ENCODE data around the gene FGFR2.

The FGFR2 gene

GRCh38 chr10:121598263-121599249, at the start of gene FGFR2:
TSS of gene FGFR2 (minus strand) at chr10:121598444. CDS start at chr10:121593817, 4,627 bp downstream.
- no peak for DNase-seq (ENCODE audit: low read depth, low spot score)

DNA sequence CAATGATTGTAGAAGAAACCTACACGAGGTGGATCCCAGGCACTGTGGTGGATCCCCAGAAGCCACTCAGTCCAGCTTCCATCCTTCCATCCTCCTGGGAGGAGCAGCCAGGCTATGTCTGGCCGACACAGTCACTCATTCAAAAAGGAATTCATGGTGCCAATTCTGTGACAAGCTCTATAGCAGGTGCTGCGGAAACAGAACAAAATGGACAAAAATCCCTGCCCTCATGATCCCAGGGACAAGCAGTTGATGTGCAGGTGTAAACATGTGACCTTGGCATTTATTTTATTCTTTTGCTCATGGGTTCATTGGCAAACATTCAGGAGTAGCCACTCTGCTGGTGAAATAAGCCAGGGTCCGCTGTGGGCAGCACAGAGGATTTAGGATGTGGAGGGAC, 49.2 kb upstream of the FGFR2 start:
- no peak for DNase-seq (ENCODE audit: low read depth, low spot score)

GRCh38 chr10:121645696-121646095, 47.5 kb upstream of the FGFR2 start:
- DNase-seq (ENCODE audit: low read depth, low spot score) = no peak

GRCh38 chr10:121644501-121644900, 46.3 kb upstream of the FGFR2 start:
- DNase-seq (ENCODE audit: low read depth, low spot score) = no peak

DNA sequence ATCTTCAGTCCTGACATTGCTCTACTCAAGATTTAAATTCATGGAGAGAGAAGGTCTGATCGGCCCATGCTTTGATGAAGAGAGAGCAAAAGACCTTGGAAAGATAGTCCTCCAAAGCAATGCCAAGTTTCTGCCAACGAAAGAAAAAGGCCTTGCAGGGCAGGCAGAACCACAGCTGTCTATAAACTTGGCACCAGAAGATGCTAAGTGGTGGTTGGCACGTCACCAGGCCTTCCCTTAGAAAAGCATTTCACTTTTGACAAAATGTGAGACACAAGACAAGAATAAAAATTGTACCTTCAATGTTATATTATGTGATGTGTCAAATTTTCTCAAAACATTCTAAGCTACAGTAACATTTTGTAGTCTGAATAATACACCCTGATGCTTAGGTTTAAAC, 42.0 kb upstream of the FGFR2 start:
- DNase-seq (ENCODE audit: low read depth, low spot score) = no peak

DNA sequence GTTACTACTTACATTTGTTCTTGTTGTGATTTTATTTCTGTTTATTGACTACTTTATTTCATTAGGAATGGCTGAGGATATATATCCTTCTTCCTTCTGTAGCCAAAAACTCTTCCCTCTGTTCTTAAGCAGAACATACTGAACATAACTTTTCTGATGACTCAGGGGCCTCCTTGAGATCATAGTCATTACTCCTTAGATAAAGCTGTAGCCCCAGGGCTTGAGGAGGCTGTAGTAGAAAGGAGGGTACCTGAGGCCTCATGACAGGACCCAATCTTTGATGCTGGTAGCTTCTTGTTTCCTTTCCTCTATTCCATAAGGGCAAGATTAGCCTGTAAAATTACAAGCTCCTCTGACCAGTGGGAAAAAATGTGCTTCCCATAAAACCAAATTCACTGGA, 41.2 kb upstream of the FGFR2 start:
- DNase-seq (ENCODE audit: low read depth, low spot score) = no peak

DNA sequence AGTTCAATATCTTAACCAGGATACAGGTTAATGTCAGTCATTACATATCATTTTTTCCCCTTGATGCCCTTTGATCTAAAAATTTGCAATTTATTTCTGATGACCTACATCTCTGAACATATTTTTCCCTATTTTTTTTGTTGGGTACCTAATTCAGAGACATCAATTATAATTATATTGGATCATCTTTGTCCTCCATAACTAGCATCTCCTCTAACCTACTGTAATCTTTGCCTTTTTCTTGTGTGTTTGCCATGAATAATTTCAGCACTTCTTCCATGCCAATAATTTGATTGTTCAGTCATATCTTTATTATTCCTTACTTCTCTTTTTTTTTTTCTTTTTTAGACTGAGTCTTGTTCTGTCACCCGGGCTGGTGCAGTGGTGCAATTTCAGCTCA, 39.2 kb upstream of the FGFR2 start:
- no peak for DNase-seq (ENCODE audit: low read depth, low spot score)

GRCh38 chr10:121633056-121633455, 34.8 kb upstream of the FGFR2 start:
- DNase-seq (ENCODE audit: low read depth, low spot score) = no peak

DNA sequence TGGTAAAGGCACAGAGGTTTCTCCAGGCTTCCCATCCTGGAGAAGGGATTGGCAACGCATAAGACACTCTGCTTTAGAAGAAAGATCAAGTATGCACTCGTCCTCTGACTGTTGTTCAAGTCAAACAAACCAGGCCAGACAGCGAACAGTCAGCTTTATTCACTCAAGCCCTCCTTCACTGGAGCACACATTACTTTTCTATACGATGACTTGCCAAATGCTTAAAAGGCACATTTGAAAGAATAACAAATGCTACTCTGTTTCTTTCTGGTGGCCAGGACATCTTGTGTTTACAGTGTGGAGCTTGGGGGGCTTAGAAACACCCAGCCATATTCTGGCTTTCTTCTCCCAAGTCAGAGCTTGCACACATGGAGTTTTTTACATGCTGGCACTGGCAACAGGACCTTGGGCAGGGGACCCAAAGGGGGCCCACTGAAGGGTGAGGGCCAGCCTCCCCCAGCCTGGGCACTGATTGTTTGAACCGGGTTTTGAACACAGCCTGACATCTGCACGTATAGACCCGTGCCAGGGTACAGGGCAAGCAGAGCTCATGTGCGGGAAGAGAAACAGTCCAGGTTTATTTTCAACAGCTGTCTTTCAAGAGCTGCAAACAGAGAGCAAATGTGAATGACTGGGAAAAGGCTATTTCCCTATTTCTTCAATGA, 33.3 kb upstream of the FGFR2 start:
- DNase-seq (ENCODE audit: low read depth, low spot score) = no peak

DNA sequence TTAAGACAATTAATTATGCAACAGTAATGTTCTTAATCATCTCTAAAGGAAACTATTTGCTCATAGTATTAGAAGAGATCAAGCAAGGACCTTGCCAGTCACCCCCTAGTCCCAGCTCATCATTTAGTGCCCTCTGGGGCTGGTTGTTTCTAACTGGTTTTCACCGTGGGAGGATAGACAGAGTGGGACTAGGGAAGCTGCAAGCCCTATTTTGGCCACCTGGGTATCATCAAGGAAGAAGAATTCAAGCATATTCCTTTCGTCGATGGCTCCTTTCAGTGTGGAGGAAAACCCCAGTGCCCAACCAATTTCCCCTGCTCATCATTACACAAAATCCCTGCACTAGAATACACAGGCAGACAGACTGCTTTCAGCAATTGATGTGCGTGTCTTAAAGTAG, 30.6 kb upstream of the FGFR2 start:
- no peak for DNase-seq (ENCODE audit: low read depth, low spot score)

DNA sequence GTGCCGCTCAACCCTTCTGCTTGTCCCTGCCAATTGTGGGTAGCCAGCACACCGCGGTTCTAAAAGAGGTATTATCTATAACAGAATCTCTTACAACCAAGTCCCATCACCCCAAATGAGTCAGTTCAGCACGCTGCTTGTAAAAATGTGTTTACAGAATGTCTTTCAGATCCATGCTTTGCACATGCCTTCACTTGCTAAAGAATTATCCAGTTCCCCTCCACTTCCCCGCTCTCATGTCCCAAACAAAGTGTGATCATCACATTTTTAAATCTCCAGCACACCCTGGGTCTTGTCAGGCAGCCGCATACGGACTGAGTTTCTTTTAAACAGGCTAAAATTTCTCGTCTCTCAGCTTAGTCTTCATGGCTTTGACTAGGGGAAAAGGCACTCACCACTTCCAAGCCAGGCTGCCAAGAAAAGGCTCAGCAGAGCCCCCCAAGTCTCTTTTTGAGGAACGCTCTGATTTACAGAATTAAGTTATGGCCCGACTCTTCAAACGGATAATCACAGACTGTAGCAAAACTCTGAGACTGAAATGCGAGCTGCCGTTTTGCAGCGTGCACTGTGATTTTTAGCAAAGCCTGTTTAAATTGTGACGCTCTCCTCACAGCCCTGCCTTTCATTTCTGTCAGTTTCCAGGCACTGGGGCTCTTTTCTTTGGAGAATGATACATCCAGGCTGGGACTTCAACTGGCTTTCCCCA, 29.8 kb upstream of the FGFR2 start:
- DNase-seq (ENCODE audit: low read depth, low spot score) = no peak

GRCh38 chr10:121624836-121625486, 26.7 kb upstream of the FGFR2 start:
- DNase-seq (ENCODE audit: low read depth, low spot score) = no peak

DNA sequence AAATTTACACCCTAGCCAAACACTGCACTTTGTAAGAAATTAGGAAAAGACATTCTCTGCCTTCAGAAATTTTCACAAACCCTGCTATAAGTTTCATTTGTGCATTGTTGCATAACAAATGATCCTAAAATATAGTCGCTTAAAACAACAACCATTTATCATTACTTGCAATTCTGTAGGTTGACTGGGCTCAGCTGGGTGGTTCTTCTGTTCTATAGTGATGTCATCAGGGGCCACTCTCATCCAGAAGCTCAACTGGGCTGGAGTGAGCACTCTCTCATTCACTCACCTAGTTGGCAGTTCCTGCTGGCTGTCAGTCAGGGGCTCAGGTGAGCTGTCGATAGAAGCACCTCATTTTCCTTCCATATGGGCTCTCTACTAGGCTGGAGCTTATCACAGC, 20.7 kb upstream of the FGFR2 start:
- DNase-seq (ENCODE audit: low read depth, low spot score) = no peak

DNA sequence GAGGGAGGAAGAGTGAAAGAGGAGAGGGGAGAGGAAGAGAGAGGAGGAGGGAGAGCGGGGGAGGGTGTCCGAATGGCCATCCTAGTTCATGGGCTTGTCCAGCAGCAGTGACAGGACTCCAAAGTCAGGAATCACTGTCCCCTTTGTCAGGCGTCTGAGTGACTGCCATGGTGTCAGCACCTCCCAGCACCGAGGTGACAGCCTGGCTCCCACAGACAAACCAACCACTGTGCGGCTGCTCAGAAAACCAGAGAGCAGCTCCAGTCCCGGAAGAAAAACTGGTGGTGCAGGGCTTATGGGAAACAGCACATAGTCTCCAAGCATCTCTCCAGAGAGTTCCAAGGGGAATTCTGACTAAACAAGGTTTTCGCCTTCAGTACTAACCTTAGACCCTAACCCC, 18.9 kb upstream of the FGFR2 start:
- DNase-seq (ENCODE audit: low read depth, low spot score) = no peak

GRCh38 chr10:121616291-121616690, 18.0 kb upstream of the FGFR2 start:
- DNase-seq (ENCODE audit: low read depth, low spot score) = no peak

DNA sequence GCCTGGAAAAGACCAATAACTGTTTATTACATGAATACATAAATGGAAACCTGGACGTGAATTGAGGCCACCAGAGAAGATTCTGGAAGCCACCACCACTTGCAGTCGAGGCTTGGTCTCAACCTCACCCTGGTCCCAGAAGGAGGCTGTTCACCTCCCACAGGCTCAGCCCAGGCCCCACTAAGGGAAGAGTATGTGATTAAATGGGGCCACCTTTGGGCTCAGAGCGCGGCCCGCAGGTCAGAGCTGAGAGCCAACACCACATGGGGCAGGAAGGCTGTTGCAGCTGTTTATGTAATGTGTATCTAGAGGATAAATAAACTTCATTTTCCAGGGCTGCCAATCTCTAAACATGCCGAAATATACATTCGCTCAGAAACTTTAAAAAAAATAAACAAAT, 17.6 kb upstream of the FGFR2 start:
- DNase-seq (ENCODE audit: low read depth, low spot score) = no peak

DNA sequence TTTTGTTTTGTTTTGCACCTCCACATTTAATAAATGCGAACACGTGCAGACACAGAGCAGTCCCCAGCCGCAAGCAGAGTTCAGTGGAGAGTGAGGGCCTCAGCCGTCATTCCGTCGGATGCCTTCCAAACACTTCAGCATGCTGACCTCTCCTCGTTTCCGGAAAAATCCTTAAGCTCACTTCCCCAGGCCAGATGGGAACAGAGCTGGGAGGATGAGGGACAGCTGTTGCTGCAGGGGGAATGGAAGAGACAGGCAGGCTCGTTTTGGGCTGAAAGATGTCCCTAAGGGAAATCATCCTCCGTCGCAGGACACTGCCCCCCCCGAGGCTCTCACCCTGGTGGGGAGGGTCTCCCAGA, 17.2 kb upstream of the FGFR2 start:
- no peak for DNase-seq (ENCODE audit: low read depth, low spot score)

GRCh38 chr10:121614613-121615434, 16.6 kb upstream of the FGFR2 start:
- no peak for DNase-seq (ENCODE audit: low read depth, low spot score)

- DNase-seq (ENCODE audit: low read depth, low spot score) = no peak
Observed at GRCh38 chr10:121613456-121613855, 15.2 kb upstream of the FGFR2 start.

GRCh38 chr10:121611393-121612159, 13.3 kb upstream of the FGFR2 start:
- no peak for DNase-seq (ENCODE audit: low read depth, low spot score)
